NCI-H2107 treated with DMSO at 0.1 percent for 48 hours (cell line): ENCODE results near the gene LSM7.
"Not testable (repeated sequence)": the region's sequence is repeated elsewhere in the genome, so short reads cannot be mapped to it uniquely, and the experiment has no call there.

Source experiments
- DNase-seq: peaks from one replicate; lab custom pipeline; 2025; ENCODE audit not compliant: unreplicated experiment; lab: John Stamatoyannopoulos, UW

The LSM7 gene

DNA sequence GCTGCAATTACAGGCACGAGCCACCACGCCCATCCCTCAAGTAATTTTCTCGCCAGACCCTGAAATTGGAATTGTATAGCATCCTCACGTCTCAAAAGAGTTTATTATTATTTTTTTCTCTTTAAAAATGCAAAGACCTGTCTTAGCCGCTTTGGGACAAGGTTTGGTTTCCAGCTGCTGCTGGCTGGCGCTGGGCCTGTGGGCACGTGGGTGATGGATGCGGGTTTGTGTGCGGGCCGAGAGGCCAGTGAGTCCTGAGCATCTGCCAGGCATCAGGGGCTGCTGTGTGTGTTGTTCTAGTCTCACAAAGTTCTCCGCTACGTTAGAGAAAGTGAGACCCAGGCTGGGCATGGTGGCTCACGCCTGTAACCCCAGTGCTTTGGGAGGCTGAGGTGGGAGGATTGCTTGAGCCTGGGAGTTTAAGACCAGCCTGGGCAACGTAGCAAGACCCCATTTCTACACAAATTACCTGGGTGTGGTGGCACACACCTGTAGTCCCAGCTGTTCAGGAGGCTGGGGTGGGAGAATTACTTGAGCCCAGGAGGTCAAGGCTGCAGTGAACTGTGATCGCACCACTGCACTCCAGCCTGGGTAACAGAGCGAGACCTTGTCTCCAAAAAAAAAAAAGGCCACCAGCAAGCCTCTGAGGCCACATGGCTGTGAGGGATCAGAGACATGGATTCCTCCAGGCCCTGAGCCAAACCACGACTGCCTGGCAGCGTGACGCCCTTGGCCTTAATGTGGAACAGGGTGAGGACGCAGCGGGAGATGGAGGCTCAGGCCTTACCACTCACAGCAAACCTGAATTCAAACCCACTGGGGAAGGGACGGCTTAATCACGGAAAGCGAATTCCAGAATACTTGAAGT lies 27.0 kb upstream of the LSM7 start:
- DNase-seq, result no peak

DNA sequence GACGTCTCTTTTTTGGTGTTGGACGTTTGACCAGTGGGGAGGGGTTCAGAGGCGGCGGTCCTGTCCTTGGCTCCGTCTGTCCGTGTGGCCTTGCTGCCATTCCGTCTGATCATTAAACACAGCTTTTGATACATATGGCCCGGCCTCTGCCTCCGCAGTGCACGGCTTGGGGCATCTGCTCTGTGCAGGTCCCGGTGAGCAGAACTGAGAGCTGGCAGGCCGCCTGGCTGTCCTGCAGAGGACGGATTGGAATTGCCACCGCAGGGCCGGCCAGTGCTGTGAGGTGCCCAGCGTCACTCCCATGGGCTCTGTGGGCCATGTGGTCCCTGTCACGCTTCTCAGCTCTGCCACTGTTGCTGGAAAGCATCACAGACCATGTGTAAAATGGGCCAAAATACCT lies 26.3 kb upstream of the LSM7 start:
- DNase-seq, result no peak

DNA sequence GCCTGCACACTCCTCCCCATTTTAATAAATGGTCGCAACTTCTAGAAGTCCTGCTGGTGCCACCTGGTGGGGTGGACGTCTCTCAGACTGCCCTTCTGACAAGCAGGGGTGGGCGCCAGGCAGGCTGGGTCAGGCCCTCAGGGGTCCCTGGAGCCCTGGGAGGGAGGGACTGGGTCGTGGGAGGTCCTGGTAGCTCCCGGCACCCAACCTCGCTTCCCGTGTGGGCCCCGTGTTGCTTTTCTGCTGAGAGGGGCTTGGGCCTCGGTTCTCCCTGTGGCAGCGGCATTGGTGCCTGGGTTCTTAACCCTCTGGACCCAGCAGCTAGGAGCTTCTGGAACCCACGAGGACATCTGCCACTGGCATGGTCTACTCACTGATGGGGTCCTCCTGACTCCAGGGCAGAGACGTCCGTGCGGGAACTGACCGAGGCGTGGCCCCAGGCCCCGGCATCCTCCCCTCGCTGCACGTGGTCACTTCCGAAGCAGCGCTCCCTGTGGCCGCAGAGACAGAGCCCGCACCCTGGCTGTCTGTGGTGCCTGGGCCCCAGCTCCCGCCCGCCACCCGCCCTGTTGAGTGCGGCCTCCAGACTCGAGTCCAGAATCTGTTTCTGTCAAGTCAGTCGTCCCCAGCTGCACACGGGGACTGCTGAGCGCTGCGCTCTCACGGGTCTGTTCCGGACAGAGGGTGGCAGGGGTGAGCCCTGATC lies 25.7 kb upstream of the LSM7 start:
- no peak for DNase-seq

DNA sequence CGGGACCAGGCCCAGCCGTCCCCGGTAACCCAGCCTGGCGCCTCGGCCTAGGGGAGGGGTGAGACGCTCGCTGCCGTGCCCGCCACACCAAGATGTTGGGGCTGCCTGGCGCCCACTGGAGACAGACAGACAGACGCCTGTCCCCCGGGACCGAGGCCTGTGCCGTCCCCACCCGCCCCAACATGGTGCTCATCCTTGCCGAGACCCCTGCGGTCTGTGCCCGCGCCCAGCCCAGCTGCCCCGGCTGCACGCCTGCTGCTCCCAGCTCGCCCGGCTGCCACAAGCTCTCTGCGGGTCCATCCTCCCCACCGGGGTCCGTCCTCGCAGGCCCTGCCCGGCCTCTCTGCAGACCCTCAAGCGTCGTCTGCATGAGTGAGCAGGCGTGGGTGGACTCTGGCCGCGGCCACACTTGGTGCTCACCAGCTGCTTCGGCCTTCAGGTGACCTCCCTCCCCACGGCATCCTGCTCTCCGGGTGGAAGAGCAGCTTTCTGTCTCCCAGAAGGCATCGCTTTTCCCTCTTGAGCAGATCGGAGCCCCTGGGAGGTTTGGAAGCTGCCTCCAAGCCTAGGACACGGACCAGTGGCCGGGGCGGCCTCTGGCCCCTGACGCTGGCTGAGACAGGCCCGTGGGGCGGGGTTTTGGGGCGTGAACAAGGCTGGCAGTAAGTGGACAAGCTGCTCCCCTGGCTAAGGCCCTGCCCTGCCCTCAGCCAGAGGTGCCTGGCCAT lies 24.9 kb upstream of the LSM7 start:
- DNase-seq, result no peak

DNA sequence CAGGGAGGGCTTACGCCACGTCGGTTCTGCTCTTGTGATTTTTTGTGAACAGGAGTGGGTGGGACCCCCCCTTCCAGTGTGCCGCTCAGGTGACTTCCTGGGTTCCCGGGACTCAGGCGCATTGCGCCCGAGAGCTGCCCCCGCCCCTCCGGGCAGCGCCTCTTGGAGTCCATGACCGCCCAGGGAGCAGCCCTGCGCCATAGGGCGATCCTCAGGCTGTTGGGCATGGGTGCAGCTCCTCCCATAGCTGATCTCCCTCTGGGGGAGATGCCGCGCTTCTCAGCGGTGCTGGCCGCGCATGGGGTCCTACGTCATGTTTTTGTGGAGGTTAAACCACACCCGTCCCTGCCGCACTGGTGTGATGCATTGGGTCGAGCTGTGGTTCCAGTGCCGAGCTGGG lies 23.7 kb upstream of the LSM7 start:
- DNase-seq, result no peak

DNA sequence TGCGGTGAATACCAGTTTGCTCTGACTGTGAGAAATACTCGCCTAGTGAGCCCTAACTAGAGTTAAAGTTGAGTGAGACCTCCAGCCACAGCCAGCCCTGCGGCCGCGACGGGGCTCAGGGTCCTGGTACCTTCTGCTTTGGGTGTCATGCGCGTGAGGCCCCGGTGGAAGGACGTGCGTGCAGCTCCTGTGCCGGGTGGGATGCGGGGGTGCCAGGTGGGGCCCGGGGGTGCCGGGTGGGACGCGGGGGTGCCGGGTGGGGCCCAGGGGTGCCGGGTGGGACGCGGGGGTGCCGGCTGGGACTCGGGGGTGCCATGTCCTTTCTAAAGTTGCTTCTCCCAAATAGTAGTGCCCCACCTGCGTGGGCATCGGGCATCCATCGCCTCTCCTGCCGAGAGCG lies 23.2 kb upstream of the LSM7 start:
- DNase-seq, result no peak

DNA sequence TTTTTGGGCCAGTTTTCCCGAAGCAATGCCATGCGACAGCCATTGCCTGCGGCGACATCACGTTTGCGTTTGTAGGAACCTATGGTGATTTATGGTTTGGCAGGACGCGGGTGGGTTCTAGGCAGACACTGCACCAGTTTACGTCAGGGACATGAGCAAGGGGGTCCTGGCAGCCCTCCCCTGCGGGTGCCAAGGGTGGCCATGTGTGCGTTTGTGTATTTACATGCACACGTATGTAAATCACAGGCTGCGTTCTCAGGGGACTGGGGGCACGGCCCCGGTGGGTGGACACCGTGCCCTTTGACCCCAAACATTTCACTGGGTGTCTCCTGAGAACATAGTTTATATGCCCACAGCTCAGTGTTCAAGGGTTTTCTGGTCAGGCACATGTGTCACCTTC lies 22.3 kb upstream of the LSM7 start:
- no peak for DNase-seq

DNA sequence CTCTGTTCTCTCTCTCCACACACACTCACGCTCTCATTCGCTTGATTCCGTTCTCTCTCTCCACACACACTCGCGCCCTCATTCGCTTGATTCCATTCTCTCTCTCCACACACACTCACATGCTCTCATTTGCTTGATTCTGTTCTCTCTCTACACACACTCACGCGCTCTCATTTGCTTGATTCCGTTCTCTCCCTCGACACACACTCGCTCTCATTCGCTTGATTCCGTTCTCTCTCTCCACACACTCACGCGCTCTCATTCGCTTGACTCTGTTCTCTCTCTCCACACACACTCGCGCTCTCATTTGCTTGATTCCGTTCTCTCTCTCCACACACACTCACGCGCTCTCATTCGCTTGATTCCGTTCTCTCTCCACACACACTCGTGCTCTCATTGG lies 21.4 kb upstream of the LSM7 start:
- DNase-seq, result not testable (repeated sequence)

DNA sequence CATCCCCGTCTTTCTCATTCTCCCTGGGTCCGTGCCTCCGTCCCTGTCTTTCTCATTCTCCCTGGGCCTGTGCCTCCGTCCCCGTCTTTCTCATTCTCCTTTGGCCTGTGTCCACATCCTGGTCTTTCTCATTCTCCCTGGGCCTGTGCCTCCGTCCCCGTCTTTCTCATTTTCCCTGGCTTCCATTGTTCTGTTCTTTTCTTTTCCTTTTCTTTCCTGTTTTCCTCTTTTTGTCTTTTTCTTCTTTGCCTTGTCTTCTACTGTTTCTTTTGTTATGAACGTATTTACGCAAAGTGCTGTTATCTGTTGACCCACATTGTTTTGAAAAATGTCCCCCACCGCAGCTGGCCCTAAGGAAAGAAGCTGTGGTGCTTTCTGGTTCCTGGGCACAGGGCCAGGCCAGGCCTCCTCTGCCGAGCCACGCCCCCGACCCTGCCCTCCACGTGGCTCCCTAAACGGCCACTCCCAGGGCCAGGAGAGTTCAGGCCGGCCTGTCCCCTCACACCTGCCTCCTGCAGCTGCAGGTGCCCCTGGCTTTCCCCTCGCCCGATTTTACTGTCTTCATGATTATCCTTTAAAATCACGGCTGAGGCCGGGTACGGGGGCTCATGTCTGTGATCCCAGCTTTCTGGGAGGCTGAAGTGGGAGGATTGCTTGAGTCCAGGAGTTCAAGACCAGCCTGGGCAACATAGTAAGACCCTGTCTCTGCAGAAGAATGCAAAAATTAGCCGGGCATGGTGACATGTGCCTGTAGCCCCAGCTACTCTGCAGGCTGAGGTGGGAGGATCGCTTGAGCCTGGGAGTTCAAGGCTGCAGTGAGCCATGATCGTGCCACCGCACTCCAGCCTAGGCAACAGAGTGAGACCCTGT lies 17.6 kb upstream of the LSM7 start:
- no peak for DNase-seq

DNA sequence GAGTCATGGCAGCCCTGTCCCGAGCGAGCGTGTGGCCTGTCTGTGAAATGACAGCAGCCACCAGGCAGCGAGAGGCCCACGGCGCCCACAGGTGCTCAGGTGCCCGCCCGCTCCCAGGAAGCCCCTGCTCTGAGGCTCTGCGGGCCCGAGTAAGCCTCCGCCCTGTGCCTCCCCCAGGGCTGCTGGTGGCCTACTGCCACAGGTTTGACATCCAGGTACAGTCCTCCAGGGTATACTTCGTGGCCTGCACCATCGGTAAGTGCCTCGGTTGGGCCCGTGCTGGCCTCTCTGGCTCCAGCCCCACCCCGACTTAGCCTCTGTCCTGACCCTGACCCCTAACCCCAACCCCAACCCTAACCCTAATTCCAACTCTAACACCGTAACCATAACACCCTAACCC lies 16.7 kb upstream of the LSM7 start:
- no peak for DNase-seq

DNA sequence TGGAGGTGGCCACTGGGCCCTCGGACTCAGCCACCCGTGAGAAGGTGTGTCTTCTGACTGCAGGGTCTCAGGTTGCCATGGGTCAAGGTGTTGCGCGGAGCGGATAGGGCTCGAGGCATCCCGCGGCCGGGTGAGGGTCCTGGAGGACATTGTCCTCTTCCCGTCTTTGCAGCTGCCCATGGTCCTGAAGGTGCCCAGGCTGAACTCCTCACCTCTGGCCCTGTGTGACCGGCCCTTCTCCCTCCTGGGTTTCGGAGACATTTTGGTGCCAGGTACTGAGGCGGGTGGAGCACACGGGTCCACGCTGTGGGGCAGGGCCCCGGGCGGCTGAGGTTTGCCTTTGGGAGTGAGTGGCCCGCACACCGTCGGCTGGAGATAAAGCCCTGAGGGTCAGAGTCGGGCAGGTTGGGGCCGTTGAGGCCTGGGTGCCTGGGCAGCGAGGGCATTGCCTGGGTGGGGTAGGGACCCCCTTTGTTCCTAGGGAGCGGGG lies 16.0 kb upstream of the LSM7 start:
- no peak for DNase-seq

DNA sequence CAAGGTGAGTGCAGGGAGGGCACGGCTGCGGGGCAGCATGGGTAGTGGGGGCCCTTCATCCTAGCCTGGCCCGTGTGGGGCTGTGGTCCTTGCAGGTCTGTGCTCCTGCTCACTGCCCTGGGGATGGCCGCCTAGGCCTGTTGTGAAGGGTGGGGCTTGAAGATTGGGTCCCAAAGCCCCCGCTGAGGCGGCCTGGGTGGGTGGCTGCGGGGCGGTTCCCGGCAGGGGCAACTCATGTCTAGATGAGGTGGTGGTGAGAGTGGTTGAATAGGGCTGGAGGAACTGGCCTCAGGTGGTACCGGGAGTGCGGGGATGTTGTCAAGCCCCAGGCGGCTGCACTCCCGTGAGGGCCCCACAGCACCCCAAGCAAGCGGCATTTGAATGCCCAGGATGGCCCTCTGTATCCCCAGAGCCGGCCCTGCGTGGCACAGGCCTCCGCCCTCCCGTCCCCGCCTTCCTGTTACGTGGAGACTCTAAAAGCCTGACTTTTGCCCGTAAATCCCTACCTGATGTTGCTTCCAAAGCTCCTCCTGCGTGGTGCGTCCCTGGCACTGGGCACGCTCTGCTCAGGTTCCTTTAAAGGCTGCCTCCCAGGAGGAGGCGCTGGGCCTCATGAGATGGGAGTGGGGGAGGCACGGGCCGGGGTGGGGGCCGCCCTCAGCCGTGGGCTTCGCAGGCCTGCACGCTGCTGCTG lies 15.1 kb upstream of the LSM7 start:
- DNase-seq, result no peak

DNA sequence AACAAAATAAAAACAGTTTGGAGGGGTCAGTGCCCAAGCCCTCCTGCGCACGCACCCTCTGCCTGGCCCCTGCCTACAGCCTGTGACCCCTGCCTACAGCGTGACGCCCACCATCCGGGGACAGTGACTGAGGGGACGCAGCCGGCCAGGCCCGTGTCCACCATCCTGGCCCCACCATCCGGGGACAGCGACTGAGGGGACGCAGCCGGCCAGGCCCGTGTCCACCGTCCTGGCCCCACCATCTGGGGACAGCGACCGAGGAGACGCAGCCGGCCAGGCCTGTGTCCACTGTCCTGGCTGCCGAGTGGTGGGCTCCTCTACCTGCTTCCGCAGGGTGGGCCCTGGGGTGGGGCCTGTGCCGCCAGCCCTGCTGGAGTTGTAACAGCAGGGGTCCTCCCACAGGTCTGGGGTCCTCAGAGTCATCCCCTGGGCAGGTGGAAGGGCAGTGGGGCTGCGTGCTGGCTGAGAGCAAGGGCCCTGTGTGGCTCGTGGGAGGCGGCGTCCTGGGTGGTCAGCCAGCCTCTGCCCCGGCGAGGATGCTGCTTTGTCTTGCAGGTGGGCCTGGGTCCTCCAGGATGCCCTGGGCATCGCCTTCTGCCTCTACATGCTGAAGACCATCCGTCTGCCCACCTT lies 14.4 kb upstream of the LSM7 start:
- DNase-seq, result no peak

DNA sequence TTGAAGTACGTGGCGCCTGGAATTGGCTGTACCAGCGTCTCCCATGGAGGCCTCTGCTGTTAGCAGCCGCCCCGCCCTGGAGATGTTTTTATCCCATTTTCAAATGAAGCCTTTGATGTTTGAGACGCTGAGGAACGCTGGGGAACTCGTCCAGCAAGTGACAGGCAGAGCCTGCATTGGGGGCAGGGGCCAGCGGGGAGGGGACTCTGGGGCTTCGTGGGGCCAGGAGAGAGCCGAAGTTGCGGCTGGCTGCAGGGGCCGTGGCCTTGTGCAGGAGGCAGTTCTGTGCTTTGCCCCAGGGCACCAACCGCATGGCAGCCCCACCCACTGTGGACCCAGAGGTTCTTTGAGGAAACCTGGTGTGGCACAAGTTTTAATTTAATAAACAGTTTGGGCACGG lies 13.6 kb upstream of the LSM7 start:
- DNase-seq, result no peak

DNA sequence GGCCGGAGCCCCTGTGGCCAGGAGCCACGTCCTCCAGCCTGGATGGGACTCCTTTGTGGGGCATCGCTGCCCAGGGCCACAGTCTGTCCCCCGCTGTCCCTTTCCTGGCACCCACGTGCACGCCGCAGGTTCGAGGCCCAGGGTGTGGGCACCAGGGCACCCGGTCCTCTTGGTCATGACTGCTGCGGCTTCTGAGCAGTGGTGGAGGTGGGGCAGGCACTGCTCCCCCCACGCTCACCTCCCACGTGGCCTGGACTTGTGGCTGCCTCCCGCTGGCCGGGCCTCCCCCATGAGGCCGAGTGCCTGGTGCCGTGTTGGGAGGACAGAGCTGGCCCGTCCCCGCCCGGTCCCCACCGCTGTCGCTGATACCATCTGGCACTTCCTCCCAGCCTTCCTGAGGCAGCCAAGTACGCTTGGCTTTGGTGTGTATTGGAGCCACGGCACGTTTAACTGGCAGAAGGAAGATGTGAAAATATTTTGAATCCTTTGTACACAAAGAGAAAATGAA lies 12.9 kb upstream of the LSM7 start:
- DNase-seq, result no peak

DNA sequence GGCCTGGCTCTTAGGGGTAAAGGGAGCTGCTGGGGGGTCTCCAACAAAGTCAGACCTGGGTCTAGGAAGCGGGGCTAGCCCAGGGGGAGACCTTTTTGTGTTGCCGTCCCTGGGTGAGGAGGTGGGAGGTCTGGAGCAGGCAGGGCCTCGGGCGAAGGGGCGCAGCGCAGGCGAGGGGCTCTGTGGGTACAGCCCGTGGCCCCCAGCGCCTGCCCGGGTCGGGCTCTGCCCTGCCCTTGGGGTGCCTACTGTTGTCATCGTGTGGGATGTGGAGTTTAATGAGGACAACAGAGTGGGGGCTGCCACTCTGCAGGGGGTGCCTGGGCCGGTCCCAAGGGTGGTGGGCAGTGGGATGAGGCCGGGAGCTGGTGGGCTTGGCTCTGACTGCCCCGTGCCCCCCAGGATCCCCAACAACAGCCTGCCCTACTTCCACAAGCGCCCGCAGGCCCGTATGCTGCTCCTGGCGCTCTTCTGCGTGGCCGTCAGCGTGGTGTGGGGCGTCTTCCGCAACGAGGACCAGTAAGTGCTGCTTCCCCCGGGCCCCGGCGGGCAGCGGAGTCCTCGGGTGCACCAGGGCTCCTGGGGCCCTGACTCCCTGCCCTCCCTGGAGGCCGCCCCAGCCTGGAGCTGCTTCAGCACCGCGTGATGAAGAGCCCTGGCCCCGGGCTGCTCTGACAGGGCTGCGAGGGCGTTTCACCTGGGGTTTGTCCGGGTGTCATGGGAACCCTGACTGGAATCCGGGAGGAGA lies 12.3 kb upstream of the LSM7 start:
- no peak for DNase-seq

DNA sequence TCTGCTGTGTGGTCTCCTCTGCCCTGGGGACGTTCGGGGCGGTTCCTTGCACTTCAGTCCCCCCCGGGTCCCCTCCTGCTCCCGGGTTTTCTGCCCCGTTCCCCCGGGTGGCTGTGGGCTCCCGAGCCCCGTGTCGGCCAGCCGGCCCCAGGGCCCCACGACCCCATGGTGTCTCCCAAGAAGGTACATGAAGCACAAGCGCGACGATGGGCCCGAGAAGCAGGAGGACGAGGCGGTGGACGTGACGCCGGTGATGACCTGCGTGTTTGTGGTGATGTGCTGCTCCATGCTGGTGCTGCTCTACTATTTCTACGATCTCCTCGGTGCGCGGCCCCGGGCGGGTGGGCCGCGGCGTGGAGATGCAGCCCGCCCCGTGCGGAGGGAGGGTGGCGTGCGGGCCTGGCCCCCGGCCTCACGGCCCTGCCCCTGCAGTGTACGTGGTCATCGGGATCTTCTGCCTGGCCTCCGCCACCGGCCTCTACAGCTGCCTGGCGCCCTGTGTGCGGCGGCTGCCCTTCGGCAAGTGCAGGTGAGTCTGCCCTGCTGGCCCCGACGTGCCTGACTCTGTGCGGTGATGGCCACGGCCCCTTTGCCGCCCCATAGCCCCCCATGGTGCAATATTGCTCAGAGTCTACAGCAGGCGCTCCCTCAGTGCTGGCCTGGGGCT lies 11.4 kb upstream of the LSM7 start:
- DNase-seq, result no peak
